ENCODE data around the gene TNS4. TPM values are rescaled to one million over a fixed set of nuclear protein-coding genes. Genes with fewer than 3 reads are reported as not detected.

The TNS4 gene
- total and polyA plus RNA-seq, 8 donors = 0.18 to 23.2 (median 0.76) TPM; not detected in 2

DNA sequence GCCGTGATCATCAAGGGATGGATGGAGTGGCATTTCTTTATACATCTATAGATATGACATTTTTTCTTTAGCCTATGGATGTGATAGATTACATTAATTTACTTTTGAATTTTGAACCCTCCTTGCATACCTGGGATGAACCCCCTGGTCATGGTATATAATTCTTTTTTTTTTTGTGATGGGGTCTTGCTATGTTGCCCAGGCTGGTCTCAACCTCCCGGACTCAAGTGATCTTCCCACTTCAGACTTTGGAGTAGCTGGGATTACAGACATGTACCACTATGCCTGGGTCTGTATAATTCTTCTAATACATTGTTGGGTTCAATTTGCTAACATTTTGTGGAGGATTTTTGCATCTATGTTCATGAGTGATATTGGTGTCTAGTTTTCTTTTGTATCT, 1.7 kb upstream of the TNS4 start:
- TF ChIP-seq EP300 (IDR thresholded peaks at IDR 0.05) (no peak), POLR2A (IDR thresholded peaks at IDR 0.05) (no peak), POLR2AphosphoS5 (IDR thresholded peaks at IDR 0.05) (no peak)
- TF ChIP-seq, protein P1, sequence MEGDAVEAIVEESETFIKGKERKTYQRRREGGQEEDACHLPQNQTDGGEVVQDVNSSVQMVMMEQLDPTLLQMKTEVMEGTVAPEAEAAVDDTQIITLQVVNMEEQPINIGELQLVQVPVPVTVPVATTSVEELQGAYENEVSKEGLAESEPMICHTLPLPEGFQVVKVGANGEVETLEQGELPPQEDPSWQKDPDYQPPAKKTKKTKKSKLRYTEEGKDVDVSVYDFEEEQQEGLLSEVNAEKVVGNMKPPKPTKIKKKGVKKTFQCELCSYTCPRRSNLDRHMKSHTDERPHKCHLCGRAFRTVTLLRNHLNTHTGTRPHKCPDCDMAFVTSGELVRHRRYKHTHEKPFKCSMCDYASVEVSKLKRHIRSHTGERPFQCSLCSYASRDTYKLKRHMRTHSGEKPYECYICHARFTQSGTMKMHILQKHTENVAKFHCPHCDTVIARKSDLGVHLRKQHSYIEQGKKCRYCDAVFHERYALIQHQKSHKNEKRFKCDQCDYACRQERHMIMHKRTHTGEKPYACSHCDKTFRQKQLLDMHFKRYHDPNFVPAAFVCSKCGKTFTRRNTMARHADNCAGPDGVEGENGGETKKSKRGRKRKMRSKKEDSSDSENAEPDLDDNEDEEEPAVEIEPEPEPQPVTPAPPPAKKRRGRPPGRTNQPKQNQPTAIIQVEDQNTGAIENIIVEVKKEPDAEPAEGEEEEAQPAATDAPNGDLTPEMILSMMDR (IDR thresholded peaks at IDR 0.05) = no peak
- Histone ChIP-seq H3K27me3 (no peaks in the 10 kb centered on the region), H3K4me1 (peaks cover 19 to 35% (median 25%) of the 10 kb centered on the region in 4 donors), H3K36me3 (no peaks in the 10 kb centered on the region), H3K9me3 (no peaks in the 10 kb centered on the region), H3K27ac (no peak overlapping the region), H3K4me3 (no peak overlapping the region)
- DNase-seq = no peak
- WGBS, 5 donors = 93 to 100% (median 96%) methylated on average over 2 of the region's 2 CpGs
- intact Hi-C loops (cut with DNase I; ENCODE audit: low total_unique reads) = no loop called here

DNA sequence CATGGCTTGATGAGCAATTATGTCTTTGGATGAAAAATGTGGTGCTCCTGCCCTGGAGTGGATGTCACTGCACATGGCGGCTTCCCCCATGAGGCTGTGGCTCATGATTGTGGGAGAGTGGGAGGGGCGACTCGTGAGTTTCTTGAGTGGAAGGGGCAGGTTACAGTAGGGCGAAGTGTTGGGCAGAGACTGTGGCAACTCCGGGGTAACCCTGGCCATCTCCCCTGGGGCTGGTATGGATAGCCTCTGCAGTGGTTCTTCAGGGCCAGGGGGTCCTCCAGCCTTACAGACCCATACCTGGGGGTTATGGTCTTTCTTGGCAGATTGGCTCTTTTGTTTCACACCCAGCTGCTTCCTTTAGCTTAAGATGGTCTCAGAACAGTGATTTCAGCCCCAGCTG, 1.3 kb upstream of the TNS4 start:
- DNase-seq = no peak
- Histone ChIP-seq H3K27me3 (no peaks in the 10 kb centered on the region), H3K27ac (no peak overlapping the region), H3K4me3 (no peak overlapping the region), H3K4me1 (peaks cover 21 to 39% (median 28%) of the 10 kb centered on the region in 4 donors), H3K9me3 (no peaks in the 10 kb centered on the region), H3K36me3 (no peaks in the 10 kb centered on the region)
- whole genome bisulfite sequencing, 5 donors = 92 to 97% (median 95%) methylated on average over 5 of the region's 5 CpGs
- TF ChIP-seq EP300 (IDR thresholded peaks at IDR 0.05) (no peak), POLR2AphosphoS5 (IDR thresholded peaks at IDR 0.05) (no peak), POLR2A (IDR thresholded peaks at IDR 0.05) (no peak)
- TF ChIP-seq, protein P1 (IDR thresholded peaks at IDR 0.05) = no peak
- intact Hi-C loops (cut with DNase I; ENCODE audit: low total_unique reads) = no loop called here

DNA sequence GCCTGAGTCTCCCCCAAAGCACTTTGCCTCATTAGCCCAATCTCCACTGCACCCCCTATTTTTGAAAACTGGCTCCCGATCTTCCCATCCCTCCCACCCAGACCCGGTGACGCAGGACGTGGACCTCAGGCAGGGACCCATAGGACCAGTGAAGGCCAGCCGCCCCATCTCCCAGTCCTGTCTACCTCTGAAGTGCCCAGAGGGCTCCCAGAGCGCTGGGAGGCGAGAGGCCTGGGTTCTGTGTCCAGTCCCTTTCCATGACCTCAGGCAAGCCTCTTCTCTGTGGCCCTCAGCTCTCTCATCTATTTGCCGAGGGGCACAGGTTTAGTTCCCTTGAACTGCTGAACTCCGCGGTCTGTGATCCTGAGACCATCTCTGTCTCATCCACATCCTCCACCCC, 714 bp downstream of the TNS4 start:
- Histone ChIP-seq H3K4me3 (no peak overlapping the region), H3K27me3 (no peaks in the 10 kb centered on the region), H3K4me1 (peaks cover 21 to 44% (median 30%) of the 10 kb centered on the region in 4 donors), H3K27ac (peak overlapping the region in 1 of 5 donors; percentile 84), H3K9me3 (no peaks in the 10 kb centered on the region), H3K36me3 (no peaks in the 10 kb centered on the region)
- no peak for DNase-seq
- 84 to 95% (median 90%) methylated on average over 10 of the region's 10 CpGs for WGBS, 5 donors
- intact Hi-C loops (cut with DNase I; ENCODE audit: low total_unique reads) = no loop called here
- TF ChIP-seq POLR2A (IDR thresholded peaks at IDR 0.05) = no peak
- TF ChIP-seq POLR2AphosphoS5 (IDR thresholded peaks at IDR 0.05) = no peak
- TF ChIP-seq, protein P1 (IDR thresholded peaks at IDR 0.05) = no peak
- TF ChIP-seq EP300 (IDR thresholded peaks at IDR 0.05) = no peak

DNA sequence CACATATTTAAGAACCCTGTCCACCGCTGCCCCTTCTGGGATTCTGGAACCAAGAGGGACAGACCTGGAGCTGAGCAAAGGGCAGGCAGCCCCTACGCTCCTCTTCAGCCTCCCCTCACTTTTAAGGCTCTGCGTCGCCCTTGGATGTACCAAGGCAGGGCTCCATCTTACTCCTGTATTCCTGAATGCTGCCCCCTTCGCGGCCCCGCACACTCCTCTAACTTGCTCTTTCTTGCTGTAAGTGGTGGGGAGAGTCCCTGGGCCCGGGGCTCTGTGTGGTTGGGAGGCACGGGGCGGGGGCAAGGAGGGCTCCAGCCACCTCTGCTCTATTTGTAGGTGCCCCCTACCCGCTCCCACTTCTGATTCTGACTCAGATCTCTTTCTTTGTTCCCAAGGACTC, 1.2 kb downstream of the TNS4 start:
- Histone ChIP-seq H3K9me3 (no peaks in the 10 kb centered on the region), H3K27ac (peak overlapping the region in 3 of 5 donors; percentile 61 to 84 (median 66)), H3K36me3 (no peaks in the 10 kb centered on the region), H3K4me1 (peaks cover 21 to 44% (median 30%) of the 10 kb centered on the region in 4 donors), H3K27me3 (no peaks in the 10 kb centered on the region), H3K4me3 (no peak overlapping the region)
- no peak for DNase-seq
- TF ChIP-seq EP300 (IDR thresholded peaks at IDR 0.05) (no peak), POLR2A (IDR thresholded peaks at IDR 0.05) (no peak)
- WGBS, 5 donors = 82 to 89% (median 87%) methylated on average over 10 to 11 of the region's 11 CpGs
- intact Hi-C loops (cut with DNase I; ENCODE audit: low total_unique reads) = no loop called here

DNA sequence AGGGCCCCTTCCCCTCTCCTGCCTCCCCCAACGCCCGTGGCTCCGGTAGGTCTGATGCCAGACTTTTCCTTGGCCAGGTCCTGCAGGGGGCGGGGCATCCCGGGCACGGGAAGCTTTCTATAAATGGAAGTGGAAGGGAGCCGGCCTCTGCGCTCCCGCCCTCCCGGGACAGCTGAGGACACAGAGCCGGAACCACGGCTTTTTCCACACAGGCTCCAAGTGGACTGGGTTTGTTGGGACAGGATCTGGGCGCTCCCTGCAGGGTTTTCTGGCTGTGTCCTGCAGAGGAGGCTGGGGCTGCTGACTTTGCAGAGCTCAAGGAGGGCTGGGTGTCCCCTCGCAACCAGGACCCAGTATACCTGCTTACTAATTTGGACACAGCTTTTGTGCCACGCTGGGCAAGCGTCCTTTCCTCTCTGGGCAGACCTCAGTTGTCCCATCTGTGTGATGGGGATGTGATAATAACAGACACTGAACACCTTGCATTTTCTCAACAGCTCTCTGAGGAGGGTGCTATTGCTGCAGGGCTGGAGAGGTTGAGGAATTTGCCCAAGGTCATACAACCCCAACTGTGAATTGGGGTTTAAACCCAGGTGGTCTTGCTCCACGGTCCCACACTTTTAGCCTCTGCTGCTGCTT, 1.8 kb downstream of the TNS4 start:
- H3K4me1 ChIP-seq = peaks cover 21 to 44% (median 30%) of the 10 kb centered on the region in 4 donors
- DNase-seq = peak; percentile 91 to 92
- TF ChIP-seq, protein P1 (IDR thresholded peaks at IDR 0.05) = peak in 1 of 7 experiments; percentile 15
- TF ChIP-seq POLR2A (IDR thresholded peaks at IDR 0.05) (no peak), POLR2AphosphoS5 (IDR thresholded peaks at IDR 0.05) (peak in 2 of 3 donors; percentile 52 to 58)
- peak overlapping the region; percentile 17 to 30 (median 26) for H3K4me3 ChIP-seq
- H3K9me3 ChIP-seq = no peaks in the 10 kb centered on the region
- no peaks in the 10 kb centered on the region for H3K36me3 ChIP-seq
- 14 to 18% (median 16%) methylated on average over 16 to 17 of the region's 17 CpGs for WGBS, 5 donors
- H3K27me3 ChIP-seq = no peaks in the 10 kb centered on the region
- intact Hi-C loops (cut with DNase I; ENCODE audit: low total_unique reads) = no loop called here
- peak overlapping the region; percentile 35 to 84 (median 61) for H3K27ac ChIP-seq

All from stomach (tissue), 9 donors.